H9 (cell line): ENCODE results near the gene BMERB1. TPM values are rescaled to one million over a fixed set of nuclear protein-coding genes. Genes with fewer than 3 reads are reported as not detected.

ENCODE experiments used
- DNase-seq: peaks from one replicate; pipeline ENCODE4 v3.0.0-alpha.2; 2017
- H2AFZ ChIP-seq: one replicate; pipeline ENCODE4 v1.6.1; 2013; ENCODE audit warnings: mild to moderate bottlenecking, low read length, control low read depth, moderate library complexity
- H2AK5ac ChIP-seq: 2 replicates; pipeline ENCODE4 v1.6.1; 2013; ENCODE audit warnings: low read length, control low read depth, mixed read lengths; ENCODE audit not compliant: insufficient read length
- H2BK120ac ChIP-seq: one replicate; pipeline ENCODE4 v1.6.1; 2013; ENCODE audit warnings: low read depth, mild to moderate bottlenecking, low read length, control low read depth, inconsistent platforms; ENCODE audit not compliant: poor library complexity, severe bottlenecking
- H2BK12ac ChIP-seq: 2 replicates; pipeline ENCODE4 v1.6.1; 2013; ENCODE audit warnings: low read length, control low read depth, mixed read lengths, low read depth; ENCODE audit not compliant: insufficient read length
- H2BK15ac ChIP-seq: 2 replicates; pipeline ENCODE4 v1.6.1; 2013; ENCODE audit warnings: low read depth, low read length, control low read depth
- H2BK20ac ChIP-seq: one replicate; pipeline ENCODE4 v1.6.1; 2013; ENCODE audit warnings: low read depth, mild to moderate bottlenecking, low read length, control low read depth, inconsistent platforms; ENCODE audit not compliant: poor library complexity, severe bottlenecking
- H2BK5ac ChIP-seq: 2 replicates; pipeline ENCODE4 v1.6.1; 2013; ENCODE audit warnings: low read length, control low read depth, mixed read lengths; ENCODE audit not compliant: insufficient read length
- H3K14ac ChIP-seq: 2 replicates; pipeline ENCODE4 v1.6.1; 2013; ENCODE audit warnings: low read length, control low read depth; ENCODE audit not compliant: insufficient read depth
- H3K18ac ChIP-seq: 2 replicates; pipeline ENCODE4 v1.6.1; 2013; ENCODE audit warnings: low read depth, mild to moderate bottlenecking, mixed read lengths, low read length, control low read depth; ENCODE audit not compliant: insufficient read length
- H3K23ac ChIP-seq: 2 replicates; pipeline ENCODE4 v1.6.1; 2013; ENCODE audit warnings: low read length, control low read depth, mixed read lengths, low read depth; ENCODE audit not compliant: insufficient read length
- H3K23me2 ChIP-seq: 2 replicates; pipeline ENCODE4 v1.6.1; 2013; ENCODE audit warnings: low read depth, mild to moderate bottlenecking, mixed read lengths, low read length, control low read depth; ENCODE audit not compliant: insufficient read length, poor library complexity, severe bottlenecking
- H3K27ac ChIP-seq: 2 replicates; pipeline ENCODE4 v1.5.1; 2013; ENCODE audit warnings: low read length, control low read depth, mixed read lengths, low read depth; ENCODE audit not compliant: insufficient read length
- H3K27me3 ChIP-seq: 2 replicates; pipeline ENCODE4 v1.6.1; 2013; ENCODE audit warnings: low read length, control low read depth, inconsistent platforms; ENCODE audit not compliant: insufficient read depth
- H3K4ac ChIP-seq: 2 replicates; pipeline ENCODE4 v1.6.1; 2013; ENCODE audit warnings: low read depth, mild to moderate bottlenecking, control low read depth, inconsistent platforms, low read length, moderate library complexity
- H3K4me1 ChIP-seq: 2 replicates; pipeline ENCODE4 v1.6.1; 2013; ENCODE audit warnings: low read length, control low read depth, inconsistent platforms; ENCODE audit not compliant: insufficient read depth
- H3K4me2 ChIP-seq: 2 replicates; pipeline ENCODE4 v1.6.1; 2013; ENCODE audit warnings: low read length, control low read depth, mixed read lengths; ENCODE audit not compliant: insufficient read length, insufficient read depth
- H3K56ac ChIP-seq: 2 replicates; pipeline ENCODE4 v1.6.1; 2013; ENCODE audit warnings: low read depth, mild to moderate bottlenecking, mixed read lengths, low read length, control low read depth; ENCODE audit not compliant: insufficient read length
- H3K79me1 ChIP-seq: 2 replicates; pipeline ENCODE4 v1.6.1; 2013; ENCODE audit warnings: low read depth, mild to moderate bottlenecking, moderate library complexity, low read length, control low read depth, inconsistent platforms; ENCODE audit not compliant: insufficient read depth, poor library complexity, severe bottlenecking
- H3K79me2 ChIP-seq: 2 replicates; pipeline ENCODE4 v1.6.1; 2013; ENCODE audit warnings: low read length, control low read depth, inconsistent platforms; ENCODE audit not compliant: insufficient read depth
- H3K9ac ChIP-seq: 2 replicates; pipeline ENCODE4 v1.6.1; 2013; ENCODE audit warnings: low read length, control low read depth, mixed read lengths; ENCODE audit not compliant: insufficient read length; ENCODE audit errors: extremely low read depth
- H3K9me3 ChIP-seq: one replicate; pipeline ENCODE4 v1.6.1; 2013; ENCODE audit warnings: low read depth, low read length, inconsistent platforms; ENCODE audit not compliant: control insufficient read depth
- H3T11ph ChIP-seq: one replicate; pipeline ENCODE4 v1.6.1; 2013; ENCODE audit warnings: mild to moderate bottlenecking, low read length, control low read depth, inconsistent platforms
- H4K20me1 ChIP-seq: one replicate; pipeline ENCODE4 v1.6.1; 2013; ENCODE audit not compliant: control insufficient read depth, insufficient read length, insufficient read depth
- H4K5ac ChIP-seq: 2 replicates; pipeline ENCODE4 v1.6.1; 2013; ENCODE audit warnings: low read depth, mild to moderate bottlenecking, mixed read lengths, low read length, control low read depth; ENCODE audit not compliant: insufficient read length
- H4K8ac ChIP-seq: replicated peaks from 2 replicates; pipeline ENCODE4 v1.6.1; 2013; ENCODE audit warnings: low read length, control low read depth, mixed read lengths, low read depth; ENCODE audit not compliant: insufficient read length
- H4K91ac ChIP-seq: 2 replicates; pipeline ENCODE4 v1.6.1; 2013; ENCODE audit warnings: low read depth, mild to moderate bottlenecking, moderate library complexity, mixed read lengths, low read length, control low read depth; ENCODE audit not compliant: insufficient read length
- H3K27ac Mint-ChIP-seq, 3 experiments: 2 replicates in 2 of 3; 3 replicates in 1 of 3; pipeline ENCODE4 v1.8.0; 2020 to 2021; ENCODE audit warnings: mixed read lengths in 3 of 3, mild to moderate bottlenecking in 1 of 3, moderate library complexity in 1 of 3
- H3K27me3 Mint-ChIP-seq: 2 replicates; pipeline ENCODE4 v1.8.0; 2021; ENCODE audit warnings: low read depth, mild to moderate bottlenecking, moderate library complexity, mixed read lengths
- H3K36me3 Mint-ChIP-seq, 3 experiments: 2 replicates in 2 of 3; 3 replicates in 1 of 3; pipeline ENCODE4 v1.8.0; 2020 to 2021; ENCODE audit warnings: low read depth in 3 of 3, mixed read lengths in 3 of 3; ENCODE audit not compliant: insufficient read depth in 1 of 3
- H3K4me1 Mint-ChIP-seq, 2 experiments: 2 replicates each; pipeline ENCODE4 v1.8.0; 2020; ENCODE audit warnings: mixed read lengths in 2 of 2
- H3K4me3 Mint-ChIP-seq, 2 experiments: 2 replicates in 1 of 2; 3 replicates in 1 of 2; pipeline ENCODE4 v1.8.0; 2020 to 2021; ENCODE audit warnings: mild to moderate bottlenecking in 2 of 2, mixed read lengths in 2 of 2, moderate library complexity in 1 of 2
- H3K9me3 Mint-ChIP-seq, 2 experiments: 2 replicates in 1 of 2; 3 replicates in 1 of 2; pipeline ENCODE4 v1.8.0; 2020; ENCODE audit warnings: mild to moderate bottlenecking in 2 of 2, mixed read lengths in 2 of 2, moderate library complexity in 1 of 2
- WGBS: extraction: QIAGEN DNeasy Blood & Tissue Kit; methylation state at CpG from one replicate; pipeline ENCODE4 v1.1.7; 2013; ENCODE audit warnings: missing lambda C conversion rate, low lambda C conversion rate, mixed read lengths; ENCODE audit not compliant: insufficient read length; ENCODE audit errors: extremely low coverage; 5-methylcytosine and 5-hydroxymethylcytosine counted together
- total RNA-seq: library from RNA; stranded (reverse); gene quantifications from 2 replicates; pipeline ENCODE4 v1.2.1, GENCODE V29; 2021
- TF ChIP-seq, protein P1 (sequence below): fragments of 200-600 bp; sonication (generic); conservative IDR thresholded peaks from 3 replicates; pipeline ENCODE4 v1.8.0; 2021; ENCODE audit warnings: antibody characterized with exemption, mild to moderate bottlenecking

BMERB1 gene
- total RNA-seq, 1 experiment from 2014 or later = 19.5 TPM

DNA sequence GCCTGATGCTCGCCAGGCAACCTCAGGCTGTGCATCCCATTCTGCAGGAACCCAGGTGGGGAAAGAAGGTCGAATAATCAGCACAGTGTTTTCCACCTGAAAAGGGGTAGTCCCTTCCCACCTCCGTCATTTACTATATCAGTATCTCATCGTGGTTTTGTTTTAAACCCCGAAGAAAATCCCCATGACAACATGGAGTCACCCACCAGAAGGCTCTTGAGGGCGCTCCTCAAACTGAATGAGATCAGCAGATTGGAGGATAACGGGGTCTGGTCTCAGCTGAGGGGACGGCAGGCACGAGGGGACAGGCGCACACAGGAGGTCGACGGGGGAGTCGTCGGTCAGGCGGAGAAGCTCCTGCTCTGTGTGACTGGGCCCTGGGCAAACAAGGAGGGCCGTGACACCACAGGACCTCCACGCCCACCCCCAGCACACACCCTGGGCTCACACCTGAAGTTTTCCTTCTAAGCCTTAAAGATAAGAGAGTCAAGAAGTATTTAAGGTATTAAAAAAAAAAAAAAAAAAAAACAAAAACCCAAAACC is 164.3 kb downstream of the BMERB1 start:
- H3K4ac ChIP-seq = no peak overlapping the region

More for the DNA sequence above, 164.3 kb downstream of the BMERB1 start:
- WGBS = no CpG with 5 or more reads among the region's 17 CpGs
- H3K27me3 ChIP-seq = no peaks in the 10 kb centered on the region
- no peaks in the 10 kb centered on the region for H3K9me3 ChIP-seq
- H3K18ac ChIP-seq = no peak overlapping the region
- no peaks in the 10 kb centered on the region; the same call in 1 of the 2 replicates for H3K27me3 Mint-ChIP-seq
- no peak overlapping the region for H3K27ac ChIP-seq
- H3K4me1 ChIP-seq = no peaks in the 10 kb centered on the region
- H4K20me1 ChIP-seq = no peaks in the 10 kb centered on the region
- no peak overlapping the region for H3T11ph ChIP-seq
- no peak overlapping the region for H2AK5ac ChIP-seq
- no peak overlapping the region for H3K4me3 Mint-ChIP-seq
- no peak overlapping the region for H4K91ac ChIP-seq
- H3K4me1 Mint-ChIP-seq = peaks cover 9 to 10% of the 10 kb centered on the region in 2 experiments
- peak overlapping the region in 1 of 3 experiments; percentile 60; a peak in 2 of 7 replicates for H3K27ac Mint-ChIP-seq
- H3K36me3 Mint-ChIP-seq = peaks cover 22 to 75% (median 52%) of the 10 kb centered on the region in 3 experiments
- H4K8ac ChIP-seq = no peak overlapping the region
- H3K56ac ChIP-seq = no peak overlapping the region
- no peak overlapping the region for H4K5ac ChIP-seq
- DNase-seq = no peak
- no peak overlapping the region for H3K14ac ChIP-seq
- TF ChIP-seq, protein P1, sequence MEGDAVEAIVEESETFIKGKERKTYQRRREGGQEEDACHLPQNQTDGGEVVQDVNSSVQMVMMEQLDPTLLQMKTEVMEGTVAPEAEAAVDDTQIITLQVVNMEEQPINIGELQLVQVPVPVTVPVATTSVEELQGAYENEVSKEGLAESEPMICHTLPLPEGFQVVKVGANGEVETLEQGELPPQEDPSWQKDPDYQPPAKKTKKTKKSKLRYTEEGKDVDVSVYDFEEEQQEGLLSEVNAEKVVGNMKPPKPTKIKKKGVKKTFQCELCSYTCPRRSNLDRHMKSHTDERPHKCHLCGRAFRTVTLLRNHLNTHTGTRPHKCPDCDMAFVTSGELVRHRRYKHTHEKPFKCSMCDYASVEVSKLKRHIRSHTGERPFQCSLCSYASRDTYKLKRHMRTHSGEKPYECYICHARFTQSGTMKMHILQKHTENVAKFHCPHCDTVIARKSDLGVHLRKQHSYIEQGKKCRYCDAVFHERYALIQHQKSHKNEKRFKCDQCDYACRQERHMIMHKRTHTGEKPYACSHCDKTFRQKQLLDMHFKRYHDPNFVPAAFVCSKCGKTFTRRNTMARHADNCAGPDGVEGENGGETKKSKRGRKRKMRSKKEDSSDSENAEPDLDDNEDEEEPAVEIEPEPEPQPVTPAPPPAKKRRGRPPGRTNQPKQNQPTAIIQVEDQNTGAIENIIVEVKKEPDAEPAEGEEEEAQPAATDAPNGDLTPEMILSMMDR = no peak
- no peak overlapping the region for H2BK20ac ChIP-seq
- no peak overlapping the region for H3K9ac ChIP-seq
- no peaks in the 10 kb centered on the region for H3K79me2 ChIP-seq
- H2BK15ac ChIP-seq = no peak overlapping the region
- no peak overlapping the region for H2BK12ac ChIP-seq
- H3K23me2 ChIP-seq = no peaks in the 10 kb centered on the region
- no peak overlapping the region for H3K23ac ChIP-seq
- H2BK120ac ChIP-seq = no peak overlapping the region
- H3K9me3 Mint-ChIP-seq = no peaks in the 10 kb centered on the region
- no peak overlapping the region for H3K4me2 ChIP-seq
- no peak overlapping the region for H2AFZ ChIP-seq
- H3K79me1 ChIP-seq = no peaks in the 10 kb centered on the region
- no peak overlapping the region for H2BK5ac ChIP-seq
